Measurements from ENCODE around the gene CACNA1G. TPM values are rescaled to one million over a fixed set of nuclear protein-coding genes. Genes with fewer than 3 reads are reported as not detected.
A peak's percentile ranks its signal among the peaks of the same experiment; 100 is the strongest.

Gene CACNA1G
- total and polyA plus RNA-seq, 9 of the 15 experiments (the other 6 are each of a cell fraction or from before 2014, with no cell fraction given) = 0.01 TPM; not detected in 8

GRCh38 chr17:50661795-50662391 lies 101.4 kb downstream of the CACNA1G start (continued):
- TF ChIP-seq VEZF1 (CRISPR knock-in tag; IDR thresholded peaks at IDR 0.05) (peak; percentile 86), E2F3 (CRISPR knock-in tag; IDR thresholded peaks at IDR 0.05) (no peak), DLX4 (CRISPR knock-in tag; IDR thresholded peaks at IDR 0.05) (no peak), NR2C2 (CRISPR knock-in tag; IDR thresholded peaks at IDR 0.05) (no peak), NR2C2 (tag; IDR thresholded peaks at IDR 0.05) (peak; percentile 92), RBBP5 (IDR thresholded peaks at IDR 0.05; ENCODE audit: borderline replicate concordance, insufficient read depth, low read length, poor library complexity, severe bottlenecking) (peak; percentile 15), JUN (IDR thresholded peaks at IDR 0.05; ENCODE audit: borderline replicate concordance, low read depth, low read length) (0 out of 2 replicates have a peak, but pooled peaks have one; percentile 25), JUN (CRISPR knock-in tag; IDR thresholded peaks at IDR 0.05; ENCODE audit: borderline replicate concordance) (no peak), MAFF (IDR thresholded peaks at IDR 0.05; ENCODE audit: low read length) (peak; percentile 97), SMARCA4 (IDR thresholded peaks at IDR 0.05) (peak; percentile 94), MEF2A (IDR thresholded peaks at IDR 0.05; ENCODE audit: control insufficient read depth, low read depth, low read length) (no peak), NEUROD1 (IDR thresholded peaks at IDR 0.05; ENCODE audit: borderline replicate concordance, low read depth, low read length, partially characterized antibody) (peak; percentile 61), ZNF639 (CRISPR knock-in tag; conservative IDR thresholded peaks at IDR 0.05 in 1 of 2, IDR thresholded peaks at IDR 0.05 in 1 of 2) (peak in 1 of 2 experiments; percentile 71; a peak in 1 of 4 replicates), ZNF175 (CRISPR knock-in tag; IDR thresholded peaks at IDR 0.05; ENCODE audit: low read depth) (peak; percentile 81), MTA2 (IDR thresholded peaks at IDR 0.05; ENCODE audit: low read depth) (peak; percentile 62; the same call in 1 of the 2 replicates), ZNF165 (CRISPR knock-in tag; IDR thresholded peaks at IDR 0.05; ENCODE audit: borderline replicate concordance) (no peak), FOSL1 (tag; conservative IDR thresholded peaks at IDR 0.05) (peak; percentile 82), PHB2 (IDR thresholded peaks at IDR 0.05; ENCODE audit: low read depth) (no peak), ELK3 (CRISPR knock-in tag; IDR thresholded peaks at IDR 0.05) (no peak), ZNF695 (CRISPR knock-in tag; IDR thresholded peaks at IDR 0.05) (peak; percentile 53; the same call in 1 of the 2 replicates), ZKSCAN8 (CRISPR knock-in tag; IDR thresholded peaks at IDR 0.05) (no peak), IFI16 (CRISPR knock-in tag; IDR thresholded peaks at IDR 0.05) (no peak), OTX1 (CRISPR knock-in tag; IDR thresholded peaks at IDR 0.05) (0 out of 2 replicates have a peak, but pooled peaks have one; percentile 57), ATF1 (CRISPR knock-in tag; IDR thresholded peaks at IDR 0.05) (no peak), ATF1 (tag; IDR thresholded peaks at IDR 0.05) (no peak), RBM22 (IDR thresholded peaks at IDR 0.05; ENCODE audit: low read depth, low read length, poor library complexity, severe bottlenecking) (no peak)
